ENCODE measurements around the gene ECD.

ECD gene

GRCh38 chr10:73092830-73093229 lies 75.0 kb downstream of the ECD start:
- TF ChIP-seq MAX (IDR thresholded peaks at IDR 0.05) (no peak), TCF12 (IDR thresholded peaks at IDR 0.05; ENCODE audit: low read depth) (no peak), USF1 (IDR thresholded peaks at IDR 0.05) (no peak), YY1 (IDR thresholded peaks at IDR 0.05; ENCODE audit: low read depth) (no peak), EP300 (IDR thresholded peaks at IDR 0.05; ENCODE audit: borderline replicate concordance) (no peak), REST (IDR thresholded peaks at IDR 0.05; ENCODE audit: low read depth) (no peak), TEAD4 (IDR thresholded peaks at IDR 0.05) (no peak), CREB1 (IDR thresholded peaks at IDR 0.05; ENCODE audit: low read depth) (no peak), RAD21 (IDR thresholded peaks at IDR 0.05; ENCODE audit: low read depth) (no peak), FOXM1 (IDR thresholded peaks at IDR 0.05; ENCODE audit: borderline replicate concordance, low read depth) (no peak), TAF1 (IDR thresholded peaks at IDR 0.05; ENCODE audit: low read depth) (no peak), ZBTB7A (IDR thresholded peaks at IDR 0.05; ENCODE audit: low read depth) (no peak), EGR1 (IDR thresholded peaks at IDR 0.05) (no peak), NFIC (IDR thresholded peaks at IDR 0.05) (no peak), CEBPB (IDR thresholded peaks at IDR 0.05) (no peak)

GRCh38 chr10:73088304-73088703 lies 79.5 kb downstream of the ECD start:
- no peak for TF ChIP-seq FOXM1 (IDR thresholded peaks at IDR 0.05; ENCODE audit: borderline replicate concordance, low read depth)
- TF ChIP-seq CEBPB (IDR thresholded peaks at IDR 0.05) = no peak
- no peak for TF ChIP-seq ZBTB7A (IDR thresholded peaks at IDR 0.05; ENCODE audit: low read depth)
- no peak for TF ChIP-seq EP300 (IDR thresholded peaks at IDR 0.05; ENCODE audit: borderline replicate concordance)
- TF ChIP-seq RAD21 (IDR thresholded peaks at IDR 0.05; ENCODE audit: low read depth) = no peak
- TF ChIP-seq EGR1 (IDR thresholded peaks at IDR 0.05) = no peak
- TF ChIP-seq CREB1 (IDR thresholded peaks at IDR 0.05; ENCODE audit: low read depth) = no peak
- TF ChIP-seq YY1 (IDR thresholded peaks at IDR 0.05; ENCODE audit: low read depth) = no peak
- TF ChIP-seq TAF1 (IDR thresholded peaks at IDR 0.05; ENCODE audit: low read depth) = no peak
- no peak for TF ChIP-seq NFIC (IDR thresholded peaks at IDR 0.05)
- TF ChIP-seq TEAD4 (IDR thresholded peaks at IDR 0.05) = no peak
- TF ChIP-seq USF1 (IDR thresholded peaks at IDR 0.05) = no peak
- no peak for TF ChIP-seq MAX (IDR thresholded peaks at IDR 0.05)
- no peak for TF ChIP-seq REST (IDR thresholded peaks at IDR 0.05; ENCODE audit: low read depth)
- TF ChIP-seq TCF12 (IDR thresholded peaks at IDR 0.05; ENCODE audit: low read depth) = no peak

- TF ChIP-seq TAF1 (IDR thresholded peaks at IDR 0.05; ENCODE audit: low read depth) = no peak
- TF ChIP-seq ZBTB7A (IDR thresholded peaks at IDR 0.05; ENCODE audit: low read depth) = no peak
- TF ChIP-seq EGR1 (IDR thresholded peaks at IDR 0.05) = no peak
- TF ChIP-seq USF1 (IDR thresholded peaks at IDR 0.05) = no peak
- TF ChIP-seq CEBPB (IDR thresholded peaks at IDR 0.05) = no peak
- TF ChIP-seq TCF12 (IDR thresholded peaks at IDR 0.05; ENCODE audit: low read depth) = no peak
- no peak for TF ChIP-seq RAD21 (IDR thresholded peaks at IDR 0.05; ENCODE audit: low read depth)
- no peak for TF ChIP-seq CREB1 (IDR thresholded peaks at IDR 0.05; ENCODE audit: low read depth)
- TF ChIP-seq NFIC (IDR thresholded peaks at IDR 0.05) = no peak
- TF ChIP-seq TEAD4 (IDR thresholded peaks at IDR 0.05) = no peak
These were observed 81.0 kb downstream of the ECD start for GRCh38 chr10:73086816-73087215.

- TF ChIP-seq TCF12 (IDR thresholded peaks at IDR 0.05; ENCODE audit: low read depth) (no peak), MAX (IDR thresholded peaks at IDR 0.05) (no peak), RAD21 (IDR thresholded peaks at IDR 0.05; ENCODE audit: low read depth) (no peak), TAF1 (IDR thresholded peaks at IDR 0.05; ENCODE audit: low read depth) (no peak), ZBTB7A (IDR thresholded peaks at IDR 0.05; ENCODE audit: low read depth) (no peak), EP300 (IDR thresholded peaks at IDR 0.05; ENCODE audit: borderline replicate concordance) (no peak), CEBPB (IDR thresholded peaks at IDR 0.05) (no peak), NFIC (IDR thresholded peaks at IDR 0.05) (no peak), YY1 (IDR thresholded peaks at IDR 0.05; ENCODE audit: low read depth) (no peak)
These were observed 83.6 kb downstream of the ECD start for GRCh38 chr10:73084209-73084608.

Data from Ishikawa (cell line).